C4-2B (cell line): ENCODE measurements around the gene FNDC3B.

Experiments
- ZFX ChIP-seq: fragments of 450-650 bp; IDR thresholded peaks from 2 replicates; pipeline ENCODE4 v1.6.1; 2017
- TF ChIP-seq, protein P1 (sequence below): fragments of 450-650 bp; conservative IDR thresholded peaks from 2 replicates; pipeline ENCODE4 v1.5.1; 2017; ENCODE audit warnings: mild to moderate bottlenecking

DNA sequence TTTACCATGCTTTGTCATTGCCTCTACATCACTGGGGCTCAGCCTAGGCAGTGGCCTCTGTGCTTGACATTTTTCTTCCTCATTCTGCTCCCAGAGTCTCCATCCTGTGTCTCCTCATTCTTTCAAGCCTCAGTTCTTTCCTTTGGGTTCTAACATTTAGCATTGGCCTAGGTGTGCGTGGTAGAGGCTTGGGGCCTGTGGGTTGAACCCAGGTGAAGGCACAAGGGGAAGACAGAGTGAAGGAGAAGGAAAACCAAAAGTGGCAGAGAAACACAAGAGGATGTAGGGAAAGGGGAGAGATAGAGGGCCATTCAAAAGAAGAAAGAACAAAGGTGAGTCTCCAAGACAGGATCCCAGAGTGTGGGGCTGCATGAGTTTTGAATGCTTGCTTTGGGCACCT is 75.7 kb downstream of the FNDC3B start:
- TF ChIP-seq, protein P1, sequence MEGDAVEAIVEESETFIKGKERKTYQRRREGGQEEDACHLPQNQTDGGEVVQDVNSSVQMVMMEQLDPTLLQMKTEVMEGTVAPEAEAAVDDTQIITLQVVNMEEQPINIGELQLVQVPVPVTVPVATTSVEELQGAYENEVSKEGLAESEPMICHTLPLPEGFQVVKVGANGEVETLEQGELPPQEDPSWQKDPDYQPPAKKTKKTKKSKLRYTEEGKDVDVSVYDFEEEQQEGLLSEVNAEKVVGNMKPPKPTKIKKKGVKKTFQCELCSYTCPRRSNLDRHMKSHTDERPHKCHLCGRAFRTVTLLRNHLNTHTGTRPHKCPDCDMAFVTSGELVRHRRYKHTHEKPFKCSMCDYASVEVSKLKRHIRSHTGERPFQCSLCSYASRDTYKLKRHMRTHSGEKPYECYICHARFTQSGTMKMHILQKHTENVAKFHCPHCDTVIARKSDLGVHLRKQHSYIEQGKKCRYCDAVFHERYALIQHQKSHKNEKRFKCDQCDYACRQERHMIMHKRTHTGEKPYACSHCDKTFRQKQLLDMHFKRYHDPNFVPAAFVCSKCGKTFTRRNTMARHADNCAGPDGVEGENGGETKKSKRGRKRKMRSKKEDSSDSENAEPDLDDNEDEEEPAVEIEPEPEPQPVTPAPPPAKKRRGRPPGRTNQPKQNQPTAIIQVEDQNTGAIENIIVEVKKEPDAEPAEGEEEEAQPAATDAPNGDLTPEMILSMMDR, result no peak
- TF ChIP-seq ZFX, result no peak
